SW 1271 (cell line): Measurements from ENCODE around the gene VANGL1.

Experiments used
- DNase-seq, 2 experiments: peaks; one replicate each; lab custom pipeline; 2025; lab: John Stamatoyannopoulos, UW

Gene VANGL1

DNA sequence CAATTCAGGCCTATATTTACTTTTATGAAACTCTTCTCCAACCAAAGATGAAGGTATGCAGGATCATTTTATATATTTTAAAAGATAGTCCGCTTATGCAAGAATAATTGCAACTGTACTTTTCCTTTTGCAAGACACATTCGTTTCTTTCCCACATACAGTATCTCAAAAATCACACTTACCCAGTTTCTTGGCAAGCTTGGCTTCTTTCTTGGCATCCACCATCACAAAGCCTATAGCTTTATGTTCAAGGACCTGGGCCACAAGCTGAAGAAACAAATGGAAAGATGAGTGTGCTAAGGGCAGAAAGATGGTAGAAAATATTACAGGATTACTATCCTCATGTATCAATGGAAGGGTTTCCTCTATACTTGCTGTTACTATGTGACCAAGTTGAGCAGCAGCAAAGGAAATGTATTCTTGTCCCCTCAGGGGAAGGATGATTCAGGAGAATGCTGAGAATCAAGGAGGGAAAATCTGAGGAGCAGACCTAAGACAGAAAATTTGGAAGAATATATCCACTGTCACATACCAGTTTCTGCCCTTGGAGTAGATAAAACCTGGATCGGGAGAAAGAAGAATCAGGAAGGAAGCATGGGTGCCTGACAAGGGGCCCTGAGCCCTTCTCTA, 103.0 kb downstream of the VANGL1 start:
- DNase-seq: no peak

- DNase-seq: no peak
Measured at GRCh38 chr1:115746021-115746690, 104.4 kb downstream of the VANGL1 start.
